Endothelial cell of coronary artery (primary cell): ENCODE measurements around the gene NUDT12. TPM values are rescaled to one million over a fixed set of nuclear protein-coding genes. Genes with fewer than 3 reads are reported as not detected.

Experiments used
- total RNA-seq: library from RNA; depleted of rRNA; stranded (reverse); fragments of >200 nt; gene quantifications from 2 replicates; pipeline ENCODE4 v1.2.3, GENCODE V29; 2014

NUDT12 gene
- total RNA-seq = 4.2 and 4.9 TPM in 2 replicates

DNA sequence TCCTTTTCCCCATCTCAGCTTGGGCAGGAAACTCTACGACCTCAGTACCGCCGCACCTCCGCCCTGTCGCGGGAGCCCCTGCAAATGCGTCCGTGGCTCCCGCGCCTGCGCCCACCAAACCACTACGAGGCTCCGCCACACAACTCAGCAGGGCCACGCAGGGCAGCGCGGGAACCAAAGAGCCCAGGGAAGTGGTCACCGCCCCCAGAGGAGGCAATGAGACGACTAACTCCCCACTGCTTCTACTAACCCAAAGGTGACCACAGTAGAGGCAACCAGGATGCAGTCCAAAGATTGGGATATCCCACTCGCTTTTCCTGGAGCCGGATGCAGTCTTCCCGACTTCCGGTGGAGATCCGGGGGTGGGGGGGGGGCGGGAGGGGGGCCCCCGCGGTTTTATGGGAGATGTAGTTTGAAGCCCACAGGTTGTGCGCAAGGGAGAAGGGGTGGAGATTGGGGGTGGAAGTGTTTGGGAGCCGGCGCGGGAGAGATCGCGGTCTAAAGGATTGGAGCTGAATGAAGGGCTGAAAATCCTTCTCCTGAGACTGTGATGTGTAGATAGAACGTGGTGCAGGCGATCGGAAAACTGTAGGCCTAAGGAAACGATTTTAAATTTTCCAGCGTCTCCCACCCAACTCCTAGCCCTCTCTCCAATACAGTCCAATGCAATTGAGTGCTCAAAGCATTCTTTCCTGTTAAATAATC, at the start of gene NUDT12:
TSS of gene NUDT12 (minus strand) at position 337 of the 705 bp plus-strand sequence. CDS start 2,541 bp downstream, outside the sequence.

